Medulla oblongata (tissue), 1 donor: ENCODE measurements around the gene PRDM5.

Experiments used
- DNase-seq: peaks from one replicate; pipeline ENCODE4 v3.0.0-alpha.2; 2015; ENCODE audit errors: extremely low spot score

PRDM5 gene

DNA sequence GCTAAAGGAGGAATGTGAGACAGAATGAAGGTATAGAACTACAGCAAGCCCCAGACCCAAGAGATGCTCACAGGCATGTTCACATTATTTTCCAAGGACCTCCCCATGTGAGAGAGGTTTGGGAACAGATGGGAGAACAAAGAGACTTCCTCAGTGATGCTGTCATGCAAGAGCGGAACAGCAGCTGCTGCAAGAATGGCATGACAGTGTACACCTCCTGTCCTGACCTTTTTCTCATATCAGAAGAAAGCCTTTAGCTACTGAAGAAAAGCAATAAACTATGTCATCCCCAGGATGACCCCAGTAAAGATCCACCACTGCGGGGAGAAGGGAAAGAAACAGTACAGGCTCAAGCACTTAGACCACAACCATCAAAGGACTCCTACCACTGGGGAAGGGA, 7.2 kb downstream of the PRDM5 start:
- DNase-seq = no peak

DNA sequence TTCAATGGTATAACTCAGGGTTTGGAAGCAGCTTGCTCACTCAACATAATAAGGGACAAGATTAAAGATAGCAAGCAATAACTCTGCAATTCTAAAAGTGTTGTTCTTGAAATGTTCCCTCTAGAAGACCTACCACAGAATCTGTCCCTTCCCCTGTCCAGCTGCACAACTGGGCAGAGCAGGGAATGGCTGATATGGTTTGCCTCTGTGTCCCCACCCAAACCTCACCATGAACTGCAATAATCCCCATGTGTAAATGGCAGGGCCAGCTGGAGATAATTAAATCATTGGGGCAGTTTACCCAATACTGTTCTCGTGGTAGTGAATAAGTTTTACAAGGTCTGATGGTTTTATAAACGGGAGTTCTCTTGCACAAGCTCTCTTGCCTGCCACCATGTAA, 19.1 kb downstream of the PRDM5 start:
- DNase-seq = no peak

DNA sequence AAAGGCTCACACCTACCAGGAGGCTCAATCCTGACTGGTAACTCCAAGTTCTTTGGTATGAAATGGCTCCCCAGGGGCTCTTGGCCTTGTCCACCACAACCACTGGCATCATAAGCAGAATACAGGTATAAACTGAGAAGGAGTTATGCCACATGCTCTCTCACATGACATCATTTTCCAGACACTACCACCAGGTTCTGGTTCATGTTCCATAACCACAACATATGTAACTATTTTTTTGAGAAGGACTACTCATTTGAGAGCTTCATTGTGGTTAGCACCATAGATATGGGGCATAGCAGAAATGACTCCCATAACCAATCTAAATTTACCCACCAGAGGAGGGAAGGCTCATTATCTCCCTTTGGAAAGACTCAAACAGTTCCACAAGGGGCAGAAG, 19.6 kb downstream of the PRDM5 start:
- DNase-seq = no peak

DNA sequence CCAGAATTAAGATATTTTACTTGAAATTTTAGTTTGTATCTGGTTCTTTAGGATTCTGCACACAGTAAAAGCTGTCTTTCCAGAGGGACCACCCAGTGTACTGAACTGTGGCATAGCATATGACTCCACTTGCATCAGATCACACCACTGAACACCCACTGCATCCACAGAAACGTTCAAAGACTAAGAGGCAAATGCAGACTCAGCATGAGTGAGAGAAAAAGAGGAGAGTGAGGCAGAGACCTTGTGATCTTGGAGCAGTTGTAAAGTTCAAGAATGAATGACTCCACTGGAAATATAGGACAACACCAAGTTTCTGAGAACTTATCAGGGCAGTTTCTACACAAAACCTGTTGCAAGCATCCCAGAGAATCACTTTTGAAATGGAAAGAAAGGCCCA, 20.8 kb downstream of the PRDM5 start:
- DNase-seq = no peak

DNA sequence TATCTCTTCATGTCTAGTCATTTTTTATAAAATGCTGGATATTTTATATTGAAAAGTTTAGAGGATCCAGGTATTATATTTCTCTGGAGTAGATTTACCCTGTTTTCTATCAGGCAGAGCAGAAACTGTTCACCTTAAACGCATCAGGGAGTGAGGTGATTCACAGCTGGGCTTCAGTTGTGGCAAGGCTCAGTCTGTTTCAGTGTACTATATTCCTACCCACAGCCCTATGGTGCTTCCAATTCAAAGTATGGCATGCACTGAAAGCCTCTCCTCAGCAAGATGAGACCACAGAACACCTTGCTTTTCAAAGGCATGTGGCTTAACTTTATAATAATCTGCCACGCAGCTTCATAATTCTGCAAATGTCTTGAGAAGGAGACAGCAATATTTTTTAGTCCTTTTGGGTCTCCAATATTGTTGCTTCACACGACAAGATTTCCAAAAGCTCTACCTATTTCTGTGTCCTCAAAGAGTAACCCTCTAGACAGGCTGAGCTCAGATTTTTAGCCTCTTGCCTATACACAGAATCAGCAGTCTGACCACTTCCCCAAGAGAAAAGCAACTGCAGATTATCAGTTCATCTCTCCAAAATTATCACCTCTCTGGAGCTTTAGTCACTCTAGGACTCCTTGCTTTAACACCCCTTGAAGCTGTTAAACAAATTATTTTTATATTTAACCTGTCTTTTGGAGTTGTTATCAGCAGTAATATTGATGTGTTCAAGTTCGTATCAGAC, 24.4 kb downstream of the PRDM5 start:
- no peak for DNase-seq

GRCh38 chr4:120895554-120895953, 27.0 kb downstream of the PRDM5 start:
- no peak for DNase-seq

GRCh38 chr4:120893314-120893713, 29.2 kb downstream of the PRDM5 start:
- DNase-seq = no peak

GRCh38 chr4:120886191-120886590, 36.3 kb downstream of the PRDM5 start:
- no peak for DNase-seq

- no peak for DNase-seq
Observed at GRCh38 chr4:120881846-120882245, 40.7 kb downstream of the PRDM5 start.

- DNase-seq = no peak
Observed at GRCh38 chr4:120881351-120881750, 41.2 kb downstream of the PRDM5 start.

DNA sequence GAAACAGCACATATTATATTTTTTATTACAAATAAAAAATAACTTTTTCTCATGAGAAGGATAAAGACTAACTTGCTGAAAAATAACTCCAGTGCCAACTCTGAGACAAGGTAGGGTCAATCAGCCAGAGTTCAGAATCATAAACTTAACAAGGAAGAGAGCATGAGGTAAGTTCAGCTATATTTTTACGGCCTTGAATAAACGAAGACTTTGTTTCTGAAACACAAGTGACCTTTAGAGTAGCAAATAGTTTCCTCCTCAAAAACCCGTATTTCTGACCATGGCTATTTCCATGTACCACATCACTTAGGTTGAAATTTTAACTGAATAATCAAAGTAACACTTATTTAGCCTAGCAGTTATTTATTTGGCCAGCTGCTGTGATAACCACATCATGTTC, 45.5 kb downstream of the PRDM5 start:
- no peak for DNase-seq

DNA sequence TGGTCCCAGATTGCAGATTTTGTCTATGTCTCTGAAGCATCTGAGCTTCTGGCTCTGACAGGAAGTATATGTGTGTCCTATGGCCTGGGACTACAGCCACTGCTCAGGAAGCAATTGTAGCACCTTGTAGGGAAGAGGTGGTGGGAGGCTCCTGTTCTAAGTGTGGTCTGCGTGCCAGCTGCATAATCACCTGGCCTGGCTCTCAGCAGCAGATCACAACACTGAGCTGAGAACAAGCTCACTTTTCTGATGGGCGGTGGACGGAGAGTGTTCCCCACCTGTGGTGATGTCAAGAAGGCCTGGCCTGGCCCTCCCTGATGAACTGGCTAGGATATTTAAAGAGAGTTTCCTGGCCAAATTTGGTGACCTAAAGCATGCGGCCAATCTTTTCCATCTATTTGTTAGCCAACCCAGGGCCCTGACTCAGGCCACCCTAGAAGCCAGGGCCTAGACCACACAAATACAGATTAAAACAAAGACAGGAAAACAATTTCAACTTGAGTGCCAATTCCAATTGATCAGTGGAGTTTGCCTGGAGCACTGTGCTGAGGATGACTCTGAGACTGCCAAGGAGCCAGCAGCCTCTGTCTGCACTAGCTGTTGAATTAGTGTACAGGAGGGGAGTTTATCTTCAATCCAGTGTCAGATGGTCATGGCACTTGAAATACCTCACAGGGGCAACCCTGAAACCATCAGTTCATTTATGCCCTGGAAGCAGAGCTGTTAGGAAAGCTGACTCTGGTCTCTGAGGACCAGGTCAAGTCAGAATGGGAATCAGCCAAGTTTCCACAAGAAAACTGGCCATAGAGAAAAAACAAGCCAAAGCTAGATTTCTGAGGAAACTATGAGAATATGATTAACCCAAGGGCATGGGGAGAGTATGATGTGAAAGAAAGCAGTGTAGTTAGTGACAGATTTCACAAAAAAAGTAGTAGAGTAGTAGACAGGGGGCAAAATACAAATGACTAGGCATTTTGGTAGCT, 47.4 kb downstream of the PRDM5 start:
- DNase-seq = peak; percentile 28

GRCh38 chr4:120873554-120873953, 49.0 kb downstream of the PRDM5 start:
- no peak for DNase-seq

DNA sequence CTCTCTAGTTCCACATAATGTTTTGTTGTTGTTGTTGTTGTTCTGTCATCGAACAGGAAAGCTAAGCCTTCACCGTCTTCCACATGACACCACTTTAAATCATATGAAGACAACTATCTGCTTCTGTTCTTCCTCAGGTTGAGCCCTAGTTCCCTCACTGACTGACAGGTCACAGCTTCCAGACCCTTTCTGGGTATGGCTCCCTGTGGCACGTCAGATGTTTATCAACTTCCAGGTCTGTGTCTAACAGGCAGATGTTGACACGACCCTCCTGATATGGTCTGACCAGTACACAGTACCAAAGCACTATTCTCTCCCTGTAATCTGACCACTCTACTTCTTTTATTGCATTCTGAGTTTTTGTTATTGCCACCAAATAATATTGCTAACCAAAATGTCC, 51.4 kb downstream of the PRDM5 start:
- DNase-seq = no peak

DNA sequence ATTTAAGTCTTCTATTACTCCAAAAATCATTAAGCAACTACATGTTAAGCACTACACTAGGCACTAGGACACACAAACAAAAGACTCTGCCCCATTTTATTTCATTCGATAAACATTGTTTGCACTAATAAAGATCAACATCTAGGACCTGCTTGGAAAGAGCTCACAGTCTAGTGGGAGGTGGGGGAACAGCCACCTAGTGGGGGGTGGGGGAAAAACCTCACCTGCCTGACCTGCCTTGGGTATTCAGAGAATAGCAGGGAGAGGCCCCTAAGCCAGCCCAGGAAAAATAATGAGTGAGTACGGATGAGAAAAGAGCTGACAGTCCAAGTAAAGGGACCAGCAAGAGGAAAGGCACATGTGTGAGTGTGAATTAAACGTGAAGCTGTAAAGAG, 52.2 kb downstream of the PRDM5 start:
- no peak for DNase-seq

GRCh38 chr4:120869613-120870278, 52.8 kb downstream of the PRDM5 start:
- DNase-seq = no peak

GRCh38 chr4:120867506-120867905, 55.0 kb downstream of the PRDM5 start:
- no peak for DNase-seq

DNA sequence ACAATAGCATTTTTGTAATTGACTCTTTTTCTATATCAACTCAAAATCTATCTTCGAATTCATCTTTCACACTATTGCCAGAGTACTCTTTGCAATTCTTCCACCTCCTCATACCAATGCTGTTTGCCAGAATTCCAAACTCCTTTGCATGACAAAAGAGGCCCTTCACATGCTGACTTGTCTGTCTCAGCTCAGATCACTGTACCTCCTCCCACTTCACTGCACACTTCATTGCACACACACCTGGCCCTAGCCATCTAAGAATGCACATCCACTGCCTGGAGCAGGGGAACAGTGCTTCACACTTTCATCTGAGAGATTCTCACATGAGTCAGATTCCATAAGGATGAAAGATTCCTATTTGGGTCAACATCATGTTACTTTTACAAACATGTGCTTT, 56.5 kb downstream of the PRDM5 start:
- DNase-seq = no peak

- no peak for DNase-seq
Observed at GRCh38 chr4:120864969-120865368, 57.6 kb downstream of the PRDM5 start.

DNA sequence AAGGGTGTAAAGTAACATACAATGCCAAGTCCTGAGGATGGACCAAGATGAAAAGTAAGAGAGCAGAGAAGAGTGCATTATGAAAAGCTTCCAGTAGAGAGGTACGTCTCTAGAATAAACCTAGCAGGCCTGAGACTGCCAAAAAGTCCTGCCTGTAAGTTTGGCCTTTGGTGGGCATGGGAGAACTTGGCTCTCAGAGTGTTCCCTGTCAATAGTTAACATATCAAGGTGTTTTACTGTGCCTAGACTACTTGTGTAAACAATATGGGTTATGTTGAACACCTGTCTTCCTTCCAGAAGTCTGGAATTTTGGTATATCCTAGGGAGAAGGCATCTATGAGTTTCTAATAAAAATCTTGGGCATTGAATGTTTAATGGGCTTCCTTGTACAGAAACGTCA, 60.1 kb downstream of the PRDM5 start:
- DNase-seq = no peak

GRCh38 chr4:120861852-120862251, 60.7 kb downstream of the PRDM5 start:
- DNase-seq = no peak

GRCh38 chr4:120858776-120859175, 63.8 kb downstream of the PRDM5 start:
- no peak for DNase-seq
